SK-N-SH (cell line): ENCODE measurements around the gene TEAD2. TPM values are rescaled to one million over a fixed set of nuclear protein-coding genes. Genes with fewer than 3 reads are reported as not detected.
A peak's percentile ranks its signal among the peaks of the same experiment; 100 is the strongest.
"Not testable (repeated sequence)": the region's sequence is repeated elsewhere in the genome, so short reads cannot be mapped to it uniquely, and the experiment has no call there.

Experiments
- CTCF ChIA-PET: fragments of 300-600, 350-600 bp; formaldehyde crosslinking; extraction: SDS; loops from one replicate; lab custom pipeline; 2021; lab: Yijun Ruan, JAX
- POLR2A ChIA-PET: fragments of 350-600 bp; sonication (Branson Sonifier 250); formaldehyde crosslinking; extraction: SDS; loops from one replicate; lab custom pipeline; 2020; ENCODE audit warnings: antibody characterized with exemption, inconsistent platforms; lab: Yijun Ruan, JAX
- DNase-seq: peaks from one replicate; pipeline ENCODE4 v3.0.0; 2012
- H2AFZ ChIP-seq: fragments of 200-600 bp; sonication (generic); 2 replicates; pipeline ENCODE4 v1.8.1; 2016; ENCODE audit warnings: antibody characterized with exemption, mild to moderate bottlenecking, low read depth
- H3F3A ChIP-seq: fragments of 200-600 bp; sonication (generic); replicated peaks from 2 replicates; pipeline ENCODE3; 2016; ENCODE audit warnings: antibody characterized with exemption, mild to moderate bottlenecking; ENCODE audit not compliant: insufficient read depth
- H3K27ac ChIP-seq, 2 experiments: fragments of 200-500 bp in 1 of 2; fragments of 200-600 bp in 1 of 2; sonication (Bioruptor generic) in 1 of 2; sonication (generic), shearing (Covaris generic) in 1 of 2; 2 replicates each; pipeline versions ENCODE4 v1.5.1 to v1.6.1; 2014 to 2016; ENCODE audit warnings: low read depth in 2 of 2, inconsistent platforms in 1 of 2, low read length in 1 of 2, mild to moderate bottlenecking in 1 of 2, mixed read lengths in 1 of 2
- H3K27me3 ChIP-seq: fragments of 200-600 bp; sonication (generic), shearing (Covaris generic); 2 replicates; pipeline ENCODE4 v1.6.1; 2016; ENCODE audit warnings: mixed run types; ENCODE audit not compliant: insufficient read depth
- H3K36me3 ChIP-seq, 2 experiments: fragments of 200-500 bp in 1 of 2; fragments of 200-600 bp in 1 of 2; sonication (Bioruptor generic) in 1 of 2; sonication (generic) in 1 of 2; replicated peaks in 1 of 2; 2 replicates each; pipeline versions ENCODE3 to v1.5.1; 2014 to 2016; ENCODE audit warnings: low read length in 1 of 2, mild to moderate bottlenecking in 1 of 2; ENCODE audit not compliant: insufficient read depth in 2 of 2, control insufficient read depth in 1 of 2
- H3K4me1 ChIP-seq, 2 experiments: fragments of 200-500 bp in 1 of 2; fragments of 200-600 bp in 1 of 2; sonication (Bioruptor generic) in 1 of 2; sonication (generic), shearing (Covaris generic) in 1 of 2; 2 replicates each; pipeline versions ENCODE4 v1.5.1 to v1.6.1; 2014 to 2016; ENCODE audit warnings: low read depth in 1 of 2, low read length in 1 of 2, mixed run types in 1 of 2; ENCODE audit not compliant: insufficient read depth in 2 of 2, control insufficient read depth in 1 of 2
- H3K4me2 ChIP-seq: fragments of 200-600 bp; sonication (generic), shearing (Covaris generic); 2 replicates; pipeline ENCODE4 v1.6.1; 2017; ENCODE audit warnings: mixed run types
- H3K4me3 ChIP-seq, 2 experiments: fragments of 200-500 bp in 1 of 2; fragments of 200-600 bp in 1 of 2; sonication (Bioruptor generic) in 1 of 2; sonication (generic), shearing (Covaris generic) in 1 of 2; 2 replicates each; pipeline versions ENCODE4 v1.5.1 to v1.8.1; 2014 to 2016; ENCODE audit warnings: low read depth in 2 of 2, inconsistent platforms in 1 of 2, low read length in 1 of 2, mild to moderate bottlenecking in 1 of 2, mixed read lengths in 1 of 2, moderate library complexity in 1 of 2
- H3K79me2 ChIP-seq: fragments of 200-600 bp; sonication (generic); 2 replicates; pipeline ENCODE4 v1.8.1; 2017; ENCODE audit warnings: mild to moderate bottlenecking; ENCODE audit not compliant: insufficient read depth
- H3K9ac ChIP-seq: fragments of 200-600 bp; sonication (generic); 2 replicates; pipeline ENCODE4 v1.6.1; 2017; ENCODE audit warnings: mixed run types
- H3K9me2 ChIP-seq: fragments of 200-600 bp; sonication (generic); 2 replicates; pipeline ENCODE4 v1.6.1; 2017; ENCODE audit warnings: mixed run types
- H3K9me3 ChIP-seq: fragments of 200-600 bp; sonication (generic); 2 replicates; pipeline ENCODE4 v1.6.1; 2017; ENCODE audit warnings: mixed run types, mild to moderate bottlenecking, moderate library complexity
- H4K20me1 ChIP-seq: fragments of 200-600 bp; sonication (generic); 2 replicates; pipeline ENCODE4 v1.6.1; 2017; ENCODE audit warnings: mild to moderate bottlenecking, mixed run types; ENCODE audit not compliant: insufficient read depth
- GABPA ChIP-seq: IDR thresholded peaks from 2 replicates; pipeline ENCODE4 v1.4.0; 2012; ENCODE audit warnings: low read depth, mild to moderate bottlenecking
- NFIC ChIP-seq: IDR thresholded peaks from 2 replicates; pipeline ENCODE4 v1.4.0; 2012; ENCODE audit warnings: borderline replicate concordance
- POLR2AphosphoS5 ChIP-seq: IDR thresholded peaks from 2 replicates; pipeline ENCODE4 v1.6.1; 2012; ENCODE audit warnings: low read depth, low read length
- USF1 ChIP-seq: IDR thresholded peaks from 2 replicates; pipeline ENCODE4 v1.4.0; 2012; ENCODE audit warnings: low read depth, borderline replicate concordance
- USF2 ChIP-seq: fragments of 150-350 bp; IDR thresholded peaks from 2 replicates; pipeline ENCODE4 v1.6.1; 2017; ENCODE audit warnings: antibody characterized with exemption, low read length, low read depth, borderline replicate concordance
- ZBTB33 ChIP-seq: IDR thresholded peaks from 2 replicates; pipeline ENCODE4 v1.4.0; 2012; ENCODE audit warnings: low read depth, borderline replicate concordance
- WGBS: methylation state at CpG from one replicate; pipeline ENCODE4 v1.1.6; 2017; ENCODE audit warnings: low lambda C conversion rate; 5-methylcytosine and 5-hydroxymethylcytosine counted together
- polyA plus RNA-seq, 3 experiments: library from polyadenylated mRNA; depleted of rRNA; stranded (reverse); fragments of >200 nt; gene quantifications; 2 replicates each; pipeline ENCODE4 v1.2.3, GENCODE V29; 2012

The TEAD2 gene
- polyA plus RNA-seq, 1 of the 3 experiments (the other 2 are of a cell fraction): 27.9 TPM

GRCh38 chr19:49331616-49332055 is 30.6 kb downstream of the TEAD2 start:
- no peaks in the 10 kb centered on the region for H4K20me1 ChIP-seq
- DNase-seq: peak; percentile 63
- ChIA-PET POLR2A (no interaction called here), CTCF (interaction anchor here (0.9 to 1.2 kb wide), 3 partner anchors 11 to 133 kb away, joined by 3 to 5 read pairs (median 4); no protein-coding TSS in a partner anchor)
- H3K36me3 ChIP-seq: peaks cover 0 to 22% of the 10 kb centered on the region in 2 experiments
- H3K4me2 ChIP-seq: no peak overlapping the region
- no peak overlapping the region for H3K4me3 ChIP-seq
- H3K9me2 ChIP-seq: no peaks in the 10 kb centered on the region
- H3K4me1 ChIP-seq: no peaks in the 10 kb centered on the region
- H3K27me3 ChIP-seq: no peaks in the 10 kb centered on the region
- H3K79me2 ChIP-seq: no peaks in the 10 kb centered on the region
- no peak overlapping the region for H3K9ac ChIP-seq
- no peak overlapping the region for H3K27ac ChIP-seq
- no peaks in the 10 kb centered on the region for H3K9me3 ChIP-seq
- H2AFZ ChIP-seq: no peak overlapping the region
- peaks cover 2% of the 10 kb centered on the region for H3F3A ChIP-seq
- WGBS: 31% methylated on average over 2 of the region's 2 CpGs
- TF ChIP-seq USF2 (peak; percentile 49; the same call in 1 of the 2 replicates), ZBTB33 (no peak), USF1 (peak; percentile 94)

GRCh38 chr19:49331187-49331586 is 31.0 kb downstream of the TEAD2 start:
- H3K79me2 ChIP-seq, H3K4me1 ChIP-seq, H3K27ac ChIP-seq, H4K20me1 ChIP-seq, H2AFZ ChIP-seq, H3K9me2 ChIP-seq, H3K9ac ChIP-seq, H3K4me3 ChIP-seq, DNase-seq, H3K4me2 ChIP-seq, POLR2A ChIA-PET, H3K27me3 ChIP-seq, H3K9me3 ChIP-seq, H3F3A ChIP-seq: not testable (repeated sequence)
- peaks cover 0 to 22% of the 10 kb centered on the region in 2 experiments for H3K36me3 ChIP-seq
- WGBS: 61% methylated on average over 4 of the region's 4 CpGs
- CTCF ChIA-PET: interaction anchor here (0.9 to 1.2 kb wide), 3 partner anchors 11 to 132 kb away, joined by 3 to 5 read pairs (median 4); no protein-coding TSS in a partner anchor

- CTCF ChIA-PET: interaction anchor here (0.7 kb wide), 1 partner anchor 120 kb away, joined by 4 read pairs; no protein-coding TSS in a partner anchor
These were observed 33.5 kb downstream of the TEAD2 start for GRCh38 chr19:49328741-49329140.

More at GRCh38 chr19:49328741-49329140, 33.5 kb downstream of the TEAD2 start:
- POLR2A ChIA-PET: no interaction called here
- Histone ChIP-seq H3K9me2 (no peaks in the 10 kb centered on the region), H3K27ac (no peak overlapping the region), H3K4me2 (no peak overlapping the region), H3K4me1 (no peaks in the 10 kb centered on the region), H3F3A (no peaks in the 10 kb centered on the region), H2AFZ (no peak overlapping the region), H3K9ac (no peak overlapping the region)
- WGBS: 69% methylated on average over 2 of the region's 2 CpGs
- TF ChIP-seq POLR2AphosphoS5 (no peak), NFIC (no peak), ZBTB33 (no peak), GABPA (no peak)
- TF ChIP-seq, all 33 proteins: peak for 0
- Histone ChIP-seq H3K36me3 (peaks cover 0 to 22% of the 10 kb centered on the region in 2 experiments), H3K27me3 (no peaks in the 10 kb centered on the region), H3K9me3 (0 out of 2 replicates have a peak, but pooled peaks cover under 1% of the 10 kb centered on the region), H3K79me2 (no peaks in the 10 kb centered on the region; the same call in 1 of the 2 replicates), H4K20me1 (no peaks in the 10 kb centered on the region), H3K4me3 (no peak overlapping the region)
- no peak for DNase-seq
